NCI-H2029 treated with DMSO at 0.1 percent for 48 hours (cell line): Measurements from ENCODE around the gene ATF4.

Source experiments
- DNase-seq: peaks from one replicate; lab custom pipeline; 2025; lab: John Stamatoyannopoulos, UW

The ATF4 gene, protein sequence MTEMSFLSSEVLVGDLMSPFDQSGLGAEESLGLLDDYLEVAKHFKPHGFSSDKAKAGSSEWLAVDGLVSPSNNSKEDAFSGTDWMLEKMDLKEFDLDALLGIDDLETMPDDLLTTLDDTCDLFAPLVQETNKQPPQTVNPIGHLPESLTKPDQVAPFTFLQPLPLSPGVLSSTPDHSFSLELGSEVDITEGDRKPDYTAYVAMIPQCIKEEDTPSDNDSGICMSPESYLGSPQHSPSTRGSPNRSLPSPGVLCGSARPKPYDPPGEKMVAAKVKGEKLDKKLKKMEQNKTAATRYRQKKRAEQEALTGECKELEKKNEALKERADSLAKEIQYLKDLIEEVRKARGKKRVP

DNA sequence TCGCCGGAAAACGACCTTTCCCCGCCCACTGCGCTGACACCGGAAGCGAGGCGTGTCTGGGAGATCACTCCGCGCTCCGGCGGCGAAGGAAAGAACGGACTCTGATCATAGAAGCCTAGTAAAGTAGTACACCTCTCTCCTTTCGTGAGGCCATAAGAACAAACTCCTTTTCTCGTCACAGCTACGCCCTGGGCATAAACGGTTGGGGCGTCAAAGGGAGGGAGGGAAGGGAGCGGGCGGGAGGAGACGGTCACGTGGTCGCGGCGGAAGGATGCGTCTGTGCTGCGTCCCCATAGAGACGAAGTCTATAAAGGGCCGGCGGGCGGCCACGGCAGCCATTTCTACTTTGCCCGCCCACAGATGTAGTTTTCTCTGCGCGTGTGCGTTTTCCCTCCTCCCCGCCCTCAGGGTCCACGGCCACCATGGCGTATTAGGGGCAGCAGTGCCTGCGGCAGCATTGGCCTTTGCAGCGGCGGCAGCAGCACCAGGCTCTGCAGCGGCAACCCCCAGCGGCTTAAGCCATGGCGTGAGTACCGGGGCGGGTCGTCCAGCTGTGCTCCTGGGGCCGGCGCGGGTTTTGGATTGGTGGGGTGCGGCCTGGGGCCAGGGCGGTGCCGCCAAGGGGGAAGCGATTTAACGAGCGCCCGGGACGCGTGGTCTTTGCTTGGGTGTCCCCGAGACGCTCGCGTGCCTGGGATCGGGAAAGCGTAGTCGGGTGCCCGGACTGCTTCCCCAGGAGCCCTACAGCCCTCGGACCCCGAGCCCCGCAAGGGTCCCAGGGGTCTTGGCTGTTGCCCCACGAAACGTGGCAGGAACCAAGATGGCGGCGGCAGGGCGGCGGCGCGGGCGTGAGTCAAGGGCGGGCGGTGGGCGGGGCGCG is at the start of gene ATF4:
Gene ATF4 (plus strand): TSS at position 337 of the 880 bp plus-strand sequence. CDS start 884 bp downstream, outside the sequence.
- no peak for DNase-seq

DNA sequence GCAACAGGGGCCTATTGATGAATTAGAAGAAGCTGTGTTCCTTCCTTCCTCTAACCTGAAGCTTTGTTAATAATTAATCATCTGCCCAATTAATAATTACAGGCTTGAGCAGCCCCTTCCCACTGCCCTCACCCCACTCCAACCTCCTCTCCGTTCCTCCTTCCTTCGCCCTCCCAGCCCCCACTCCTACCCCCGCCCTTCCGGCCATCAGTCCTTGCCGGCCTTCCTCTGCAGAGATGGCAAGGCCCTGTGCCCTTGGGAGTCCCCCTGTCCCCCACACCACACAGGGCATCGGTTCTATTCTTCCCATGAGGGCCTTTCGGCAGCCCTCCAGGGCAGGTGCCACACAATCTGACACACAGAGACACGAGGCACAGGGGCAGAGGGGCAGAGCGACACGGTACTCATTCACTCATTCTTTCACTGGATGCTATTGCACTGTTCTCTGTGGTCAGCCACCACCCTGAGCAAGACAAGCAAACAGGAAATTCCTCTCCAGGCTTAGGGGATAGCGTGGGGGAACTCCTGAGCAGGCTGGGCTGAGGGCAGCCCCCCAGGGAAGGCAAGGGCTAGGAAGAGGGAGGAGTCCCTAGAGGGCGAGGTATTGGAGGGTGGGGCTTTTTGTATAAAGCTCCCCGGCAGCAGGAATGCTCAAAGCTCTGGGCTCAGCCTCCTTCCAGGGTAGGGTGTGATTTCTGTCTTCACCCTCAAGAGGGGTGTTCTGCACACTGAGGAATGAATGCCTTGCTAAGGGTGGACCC is 48.8 kb upstream of the ATF4 start:
- DNase-seq: no peak

DNA sequence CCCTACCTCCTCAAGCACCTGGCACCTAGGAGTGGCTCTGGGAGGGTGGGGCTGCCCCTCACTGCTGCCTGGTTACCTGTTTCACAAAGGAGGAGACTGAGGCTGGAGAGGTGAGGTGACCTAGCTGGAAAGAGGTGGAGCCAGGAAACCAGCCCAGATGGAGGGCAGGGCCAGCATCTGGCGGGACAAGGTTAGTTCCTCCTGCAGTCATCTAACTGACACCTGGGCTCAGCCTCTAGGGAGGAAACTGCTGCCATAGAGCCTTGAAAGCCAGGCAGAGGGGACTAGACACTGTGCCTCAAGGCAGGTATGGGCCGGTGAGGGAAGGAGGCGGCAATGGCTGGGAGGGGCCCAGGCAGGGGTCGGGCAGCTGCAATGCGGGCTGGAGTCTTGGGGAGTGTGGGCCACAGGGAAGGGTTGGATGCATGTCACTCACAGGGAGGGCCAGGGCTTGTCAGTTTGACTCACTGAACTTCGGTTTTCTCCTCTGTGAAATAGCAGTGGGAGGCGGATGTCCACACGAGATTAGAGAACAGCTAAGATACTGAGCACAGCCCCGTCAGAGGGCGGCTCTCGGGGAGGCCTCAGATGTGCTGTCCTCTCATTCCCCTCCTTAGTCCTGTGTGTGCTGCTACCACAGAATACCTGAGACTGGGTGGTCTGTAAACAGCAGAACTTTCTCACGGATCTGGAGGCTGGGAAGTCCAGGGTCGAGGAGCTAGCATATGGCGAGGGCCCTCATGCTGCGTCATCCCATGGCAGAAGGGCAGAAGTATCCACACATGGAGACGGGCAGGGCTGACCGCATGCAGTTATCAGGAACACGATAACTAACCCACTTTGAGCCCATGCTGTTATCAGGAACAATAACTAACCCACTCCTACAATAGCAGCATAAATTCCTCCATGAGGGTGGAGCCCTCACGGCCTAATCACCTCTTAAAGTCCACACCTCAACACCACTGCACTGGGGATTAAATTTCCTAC is 47.5 kb upstream of the ATF4 start:
- peak; percentile 16 for DNase-seq

DNA sequence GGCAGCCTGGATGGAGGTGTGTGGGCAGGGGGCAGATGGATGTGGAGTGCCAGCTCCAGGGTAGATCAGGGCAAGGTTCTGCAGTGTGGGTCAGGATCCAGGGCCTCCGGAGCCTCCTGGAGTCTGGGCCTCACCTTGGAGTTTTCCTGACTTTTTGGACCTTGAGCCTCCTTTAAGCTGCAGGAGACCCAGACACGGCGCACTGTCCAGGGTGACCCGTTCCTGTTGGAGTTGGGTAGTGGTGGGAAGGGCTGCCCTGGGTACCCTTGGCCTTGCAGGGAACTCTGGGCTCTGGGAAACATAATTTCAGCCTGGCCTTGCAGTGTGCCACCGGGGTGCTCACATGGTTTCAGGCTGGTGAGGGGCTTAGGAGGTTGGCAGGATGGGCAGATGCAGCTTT is 46.5 kb upstream of the ATF4 start:
- no peak for DNase-seq

DNA sequence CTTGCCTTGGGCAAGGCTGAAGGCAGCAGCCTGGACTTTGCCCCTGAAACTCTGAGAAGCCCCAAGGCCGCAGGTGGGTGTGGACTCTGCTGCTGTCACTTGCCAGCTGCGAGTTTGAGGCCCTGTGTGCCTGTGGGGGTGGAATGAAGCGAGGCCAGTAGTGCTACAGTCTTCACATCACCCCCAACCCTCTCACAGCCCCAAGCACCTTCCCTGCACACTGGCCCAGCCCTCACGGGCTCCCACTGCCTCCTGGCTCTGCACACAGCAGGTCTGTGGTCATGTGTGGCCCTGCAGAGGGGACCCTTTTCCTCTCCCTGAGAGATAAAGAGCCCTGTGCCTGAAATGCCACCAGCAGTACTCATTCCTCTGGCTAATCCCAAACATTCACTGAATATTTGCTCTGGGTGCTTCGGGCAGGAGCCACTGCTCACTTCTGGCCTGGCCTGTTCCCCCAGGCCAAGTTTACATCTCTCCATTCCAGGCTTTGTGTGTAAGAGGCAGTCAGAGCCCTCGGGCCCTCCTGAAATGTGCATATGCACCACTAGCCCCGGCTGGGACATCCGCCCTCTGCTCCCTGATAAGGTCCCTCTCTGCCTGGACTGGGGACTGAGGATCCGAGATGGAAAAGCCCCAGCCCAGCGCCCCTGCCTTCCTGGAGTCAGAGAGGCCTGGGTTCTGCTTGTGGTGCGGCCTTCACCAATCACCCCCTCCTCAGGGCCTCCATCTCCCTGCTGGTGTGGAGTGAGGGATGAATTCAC is 45.8 kb upstream of the ATF4 start:
- no peak for DNase-seq

DNA sequence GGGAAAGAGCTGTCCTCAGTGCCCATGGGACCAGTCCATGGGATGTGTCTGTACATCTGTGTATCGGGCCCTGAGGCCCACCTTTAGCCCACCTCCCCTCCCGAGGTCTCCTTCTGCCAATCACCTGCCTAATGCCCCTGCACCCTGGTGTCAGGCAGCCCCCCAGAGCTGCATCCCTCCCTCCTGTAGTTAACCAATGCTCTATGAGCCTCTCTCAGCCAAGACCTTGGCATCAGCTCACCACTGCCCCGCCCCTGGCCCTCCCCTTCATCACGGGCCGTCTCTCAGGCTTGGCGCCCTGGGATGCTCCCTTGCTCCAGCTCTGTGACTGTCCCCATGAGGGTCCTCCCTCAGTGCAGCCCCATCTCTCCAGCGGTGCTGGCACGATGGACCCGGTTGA is 45.0 kb upstream of the ATF4 start:
- no peak for DNase-seq

DNA sequence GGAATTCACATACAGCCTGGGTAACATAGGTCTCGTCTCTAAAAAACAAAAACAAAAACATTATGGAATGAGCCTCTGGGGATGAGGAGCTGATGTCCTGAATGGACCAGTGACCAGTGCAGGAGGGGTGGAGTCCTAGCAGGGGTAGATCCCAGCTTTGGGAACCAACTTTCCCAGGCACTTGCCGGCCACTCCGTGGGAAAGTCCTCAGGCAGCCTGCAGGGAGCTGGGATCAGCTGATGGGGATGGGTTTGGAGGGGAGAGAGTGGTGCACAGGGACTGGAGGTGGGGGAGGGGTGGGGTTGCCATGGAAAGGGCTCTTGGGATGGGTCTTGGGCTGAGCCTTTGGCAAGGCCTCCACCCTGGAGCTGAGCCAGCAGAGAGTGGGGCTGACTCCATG is 44.5 kb upstream of the ATF4 start:
- no peak for DNase-seq

DNA sequence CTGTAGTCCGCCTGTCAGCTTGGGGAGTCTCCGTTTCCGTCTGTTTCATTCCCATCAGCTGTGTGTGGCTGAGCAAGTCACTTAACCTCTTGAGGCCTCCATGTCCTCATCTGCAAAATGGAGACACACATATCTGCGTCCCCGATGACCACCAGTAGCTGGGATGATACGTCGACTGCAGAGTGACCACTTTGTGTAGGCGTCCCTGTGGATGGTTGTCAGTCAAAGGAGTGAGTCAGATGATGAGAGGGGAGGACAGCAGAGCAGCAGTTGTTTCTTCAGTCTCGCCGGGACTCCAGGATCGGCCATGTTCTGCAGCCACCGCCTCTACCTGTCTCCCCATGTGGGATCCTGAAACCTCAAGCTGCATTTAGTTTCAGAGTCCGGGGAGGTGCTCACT is 43.7 kb upstream of the ATF4 start:
- DNase-seq: no peak

DNA sequence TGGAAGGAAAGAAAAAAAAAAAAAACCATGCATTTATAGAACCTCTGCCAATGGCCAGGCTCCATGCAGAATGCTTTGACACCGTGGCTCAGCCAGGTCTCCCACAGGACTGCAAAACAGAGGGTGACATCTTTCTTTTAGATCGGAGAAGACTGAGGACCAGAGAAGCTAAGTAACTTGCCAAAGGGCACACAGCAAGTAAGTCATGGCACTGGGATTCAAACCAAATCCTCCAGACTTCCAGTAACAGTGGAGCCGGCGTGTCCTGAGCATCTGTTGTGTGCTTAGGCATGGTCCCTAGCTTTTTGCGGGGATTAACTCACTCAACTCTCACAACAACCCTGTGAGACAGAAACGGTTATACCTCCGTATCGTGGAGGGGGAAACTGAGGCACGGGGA is 42.8 kb upstream of the ATF4 start:
- no peak for DNase-seq

GRCh38 chr22:39478441-39478850 is 41.9 kb upstream of the ATF4 start:
- no peak for DNase-seq

DNA sequence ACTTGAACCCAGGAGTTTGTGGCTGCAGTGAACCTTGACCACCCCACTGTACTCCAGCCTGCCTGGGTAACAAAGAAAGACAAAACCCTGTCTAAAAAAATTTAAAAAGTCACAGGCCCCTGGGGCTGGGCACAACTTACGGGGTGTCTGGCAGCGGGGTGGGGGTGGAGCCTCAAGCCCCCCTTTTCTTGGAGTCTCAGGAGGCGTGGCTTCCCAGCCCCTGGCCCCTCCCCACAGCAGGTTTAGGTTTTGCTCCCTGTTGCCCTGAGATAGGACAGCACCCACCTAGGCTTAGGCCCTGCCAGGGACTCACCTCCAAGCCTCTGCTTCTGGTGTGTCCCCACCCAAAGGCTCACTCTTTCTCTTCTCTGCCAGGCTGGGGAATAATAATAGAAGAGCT is 41.1 kb upstream of the ATF4 start:
- DNase-seq: no peak

GRCh38 chr22:39480557-39480956 is 39.8 kb upstream of the ATF4 start:
- no peak for DNase-seq

DNA sequence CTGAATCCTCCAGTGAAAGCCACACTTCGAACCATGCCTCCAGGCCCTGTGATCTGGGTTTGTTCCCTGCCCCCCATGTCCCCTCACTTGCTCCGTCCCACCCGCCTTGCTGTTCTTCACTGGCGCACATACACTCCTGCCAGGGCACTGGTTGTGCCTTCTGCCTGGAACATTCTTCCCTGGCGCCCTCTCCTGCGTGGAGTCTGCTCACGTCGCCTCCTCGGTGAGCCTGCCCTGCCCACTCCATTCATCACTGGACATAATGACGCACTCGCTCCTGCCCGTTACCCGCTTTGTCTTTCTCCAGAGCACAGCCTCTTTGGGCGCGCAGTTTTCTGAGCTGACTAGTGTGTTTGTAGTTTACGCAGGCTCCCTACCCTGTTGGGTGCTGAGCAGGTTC is 39.3 kb upstream of the ATF4 start:
- no peak for DNase-seq

DNA sequence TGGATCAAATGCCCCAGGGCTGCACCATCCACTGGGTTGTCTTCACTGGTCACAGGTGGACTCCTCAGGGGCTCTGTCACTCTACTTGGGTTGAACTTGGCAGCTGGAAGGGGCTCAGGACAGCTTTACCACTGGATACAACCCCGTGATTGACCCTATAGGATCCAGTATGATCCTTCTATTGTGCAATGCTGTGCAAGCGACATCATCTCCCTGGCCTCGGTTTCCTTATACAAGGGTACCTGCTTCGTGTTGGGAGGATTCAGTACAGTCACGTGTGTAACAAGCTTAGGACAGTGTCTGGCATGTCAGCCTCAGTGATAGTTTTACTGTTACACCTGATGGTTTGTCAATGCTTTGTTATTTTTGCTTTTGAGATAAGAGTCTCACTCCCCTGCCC is 38.8 kb upstream of the ATF4 start:
- DNase-seq: no peak

DNA sequence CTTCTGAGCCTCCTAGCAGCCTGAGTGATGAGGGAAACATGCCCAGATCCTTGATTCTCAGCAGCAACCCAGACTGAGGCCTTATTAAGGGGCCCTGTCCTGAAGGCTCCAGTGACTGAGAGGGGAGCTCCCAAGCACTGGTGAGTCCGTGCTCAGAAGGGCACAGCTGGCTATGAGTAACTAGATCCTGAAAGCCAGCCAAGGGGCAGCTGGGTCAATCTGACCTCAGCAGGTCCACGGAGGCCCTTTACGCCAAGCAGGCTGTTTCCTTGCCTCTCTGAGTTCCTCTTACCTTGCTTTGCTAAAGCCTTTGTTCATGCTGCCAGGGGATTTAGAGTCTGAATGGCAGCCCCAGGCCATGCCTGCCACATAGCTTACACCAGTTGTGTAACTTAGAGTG is 37.6 kb upstream of the ATF4 start:
- no peak for DNase-seq

GRCh38 chr22:39486951-39487825 is 33.2 kb upstream of the ATF4 start:
- DNase-seq: no peak

DNA sequence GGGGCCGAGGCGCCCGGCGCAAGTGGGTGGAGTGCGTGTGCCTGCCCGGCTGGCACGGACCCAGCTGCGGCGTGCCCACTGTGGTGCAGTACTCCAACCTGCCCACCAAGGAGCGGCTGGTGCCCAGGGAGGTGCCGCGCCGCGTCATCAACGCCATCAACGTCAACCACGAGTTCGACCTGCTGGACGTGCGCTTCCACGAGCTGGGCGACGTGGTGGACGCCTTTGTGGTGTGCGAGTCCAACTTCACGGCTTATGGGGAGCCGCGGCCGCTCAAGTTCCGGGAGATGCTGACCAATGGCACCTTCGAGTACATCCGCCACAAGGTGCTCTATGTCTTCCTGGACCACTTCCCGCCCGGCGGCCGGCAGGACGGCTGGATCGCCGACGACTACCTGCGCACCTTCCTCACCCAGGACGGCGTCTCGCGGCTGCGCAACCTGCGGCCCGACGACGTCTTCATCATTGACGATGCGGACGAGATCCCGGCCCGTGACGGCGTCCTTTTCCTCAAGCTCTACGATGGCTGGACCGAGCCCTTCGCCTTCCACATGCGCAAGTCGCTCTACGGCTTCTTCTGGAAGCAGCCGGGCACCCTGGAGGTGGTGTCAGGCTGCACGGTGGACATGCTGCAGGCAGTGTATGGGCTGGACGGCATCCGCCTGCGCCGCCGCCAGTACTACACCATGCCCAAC is 32.4 kb upstream of the ATF4 start:
- no peak for DNase-seq

DNA sequence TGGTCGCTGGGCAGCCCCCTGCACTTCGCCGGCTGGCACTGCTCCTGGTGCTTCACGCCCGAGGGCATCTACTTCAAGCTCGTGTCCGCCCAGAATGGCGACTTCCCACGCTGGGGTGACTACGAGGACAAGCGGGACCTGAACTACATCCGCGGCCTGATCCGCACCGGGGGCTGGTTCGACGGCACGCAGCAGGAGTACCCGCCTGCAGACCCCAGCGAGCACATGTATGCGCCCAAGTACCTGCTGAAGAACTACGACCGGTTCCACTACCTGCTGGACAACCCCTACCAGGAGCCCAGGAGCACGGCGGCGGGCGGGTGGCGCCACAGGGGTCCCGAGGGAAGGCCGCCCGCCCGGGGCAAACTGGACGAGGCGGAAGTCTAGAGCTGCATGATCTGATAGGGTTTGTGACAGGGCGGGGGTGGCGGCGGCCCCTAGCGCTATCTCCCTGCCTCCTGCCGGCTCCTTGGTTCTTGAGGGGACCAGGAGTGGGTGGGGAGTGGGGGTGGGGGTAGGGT is 31.7 kb upstream of the ATF4 start:
- DNase-seq: no peak
